ENCODE results near the gene MOB2.

The MOB2 gene

DNA sequence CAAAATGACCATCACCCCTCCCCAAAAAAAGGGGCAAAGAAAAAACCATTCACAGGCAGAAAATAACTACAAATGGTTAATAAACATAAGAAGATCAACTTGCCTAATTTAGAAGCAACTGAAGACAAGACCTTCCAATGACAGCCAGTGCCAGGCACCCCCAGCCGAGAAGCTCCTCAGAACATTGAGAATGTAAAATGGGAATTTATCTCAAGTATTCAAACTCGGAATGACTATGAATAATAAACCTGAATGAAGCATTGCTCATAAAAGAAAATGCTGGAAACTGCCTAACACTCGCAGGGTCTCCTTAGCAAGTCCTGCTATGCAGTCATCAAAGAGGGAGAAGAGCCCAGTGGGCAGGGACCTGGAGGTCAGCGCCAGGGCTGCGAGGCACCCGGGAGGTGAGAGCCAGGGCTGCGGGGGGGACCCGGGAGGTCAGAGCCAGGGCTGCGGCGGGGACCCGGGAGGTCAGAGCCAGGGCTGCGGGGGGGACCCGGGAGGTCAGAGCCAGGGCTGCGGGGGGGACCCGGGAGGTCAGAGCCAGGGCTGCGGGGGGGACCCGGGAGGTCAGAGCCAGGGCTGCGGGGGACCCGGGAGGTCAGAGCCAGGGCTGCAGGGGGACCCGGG lies 23.2 kb upstream of the MOB2 start:
- no peak for TF ChIP-seq CTCF (IDR thresholded peaks at IDR 0.05)

GRCh38 chr11:1508986-1509385 lies 22.4 kb upstream of the MOB2 start:
- no peak for TF ChIP-seq CTCF (IDR thresholded peaks at IDR 0.05)

GRCh38 chr11:1508491-1508891 lies 21.9 kb upstream of the MOB2 start:
- TF ChIP-seq CTCF (IDR thresholded peaks at IDR 0.05) = no peak

- no peak for TF ChIP-seq CTCF (IDR thresholded peaks at IDR 0.05)
These were observed 21.0 kb upstream of the MOB2 start for GRCh38 chr11:1507381-1508140.

GRCh38 chr11:1506981-1507380 lies 20.4 kb upstream of the MOB2 start:
- TF ChIP-seq CTCF (IDR thresholded peaks at IDR 0.05) = no peak

- TF ChIP-seq CTCF (IDR thresholded peaks at IDR 0.05) = no peak
These were observed 18.9 kb upstream of the MOB2 start for GRCh38 chr11:1505480-1505879.

DNA sequence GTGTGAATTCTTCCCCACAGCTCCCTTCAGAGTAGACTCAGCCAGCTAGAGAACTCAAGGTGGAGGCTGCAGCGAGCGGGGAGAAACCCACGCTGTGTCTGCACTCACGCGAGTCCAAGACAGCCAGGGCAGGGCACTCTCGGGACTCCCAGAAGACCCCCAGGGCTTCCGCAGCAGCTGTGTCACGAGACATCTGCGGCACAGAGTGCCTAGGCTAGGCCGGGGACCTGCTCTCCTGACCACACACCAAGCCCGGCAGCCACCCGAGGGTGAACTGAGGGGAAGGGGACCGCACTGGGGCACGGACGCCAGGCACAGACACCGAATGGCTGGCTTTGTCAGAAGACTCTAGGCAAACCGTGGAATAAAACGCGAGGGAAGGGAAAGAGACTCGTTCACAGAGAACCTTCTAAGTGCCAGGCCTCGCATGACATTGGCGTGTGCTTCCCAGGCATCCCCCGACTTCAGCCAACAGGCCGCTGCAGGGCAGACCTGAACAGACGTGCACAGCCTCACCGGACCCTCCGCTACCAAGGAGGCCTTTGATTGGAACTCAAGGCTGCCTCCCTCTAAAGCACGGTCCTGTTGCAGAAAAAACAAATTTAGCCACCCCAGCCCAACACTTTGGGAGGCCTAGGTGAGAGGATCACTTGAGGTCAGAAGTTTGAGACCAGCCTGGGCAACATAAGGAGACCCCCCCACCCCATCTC lies 18.2 kb upstream of the MOB2 start:
- no peak for TF ChIP-seq CTCF (IDR thresholded peaks at IDR 0.05)
